CD4-positive, alpha-beta memory T cell (primary cell): ENCODE results near the gene ATL2. TPM values are rescaled to one million over a fixed set of nuclear protein-coding genes. Genes with fewer than 3 reads are reported as not detected.

ENCODE experiments used
- CTCF ChIA-PET: fragments of 350-600 bp; sonication (Branson Sonifier 250); formaldehyde crosslinking; loops from one replicate; lab custom pipeline; 2021; ENCODE audit warnings: inconsistent platforms; ENCODE audit not compliant: partially characterized antibody; lab: Charles Lee
- POLR2A ChIA-PET: fragments of 350-600 bp; sonication (Branson Sonifier 250); formaldehyde crosslinking; loops from one replicate; lab custom pipeline; 2021; ENCODE audit not compliant: partially characterized antibody; lab: Charles Lee
- DNase-seq, 5 donors: peaks; one replicate each; pipeline versions ENCODE4 v3.0.0 to v3.0.0-alpha.2; 2020 to 2022; ENCODE audit warnings: mixed read lengths in 1 of 5
- H3K27ac ChIP-seq: one replicate; pipeline ENCODE4 v1.7.0; 2013; ENCODE audit warnings: low read depth, low read length
- H3K27me3 ChIP-seq: 2 replicates; pipeline ENCODE4 v1.7.0; 2013; ENCODE audit warnings: mild to moderate bottlenecking, low read length, moderate library complexity; ENCODE audit not compliant: insufficient read depth
- H3K36me3 ChIP-seq: 2 replicates; pipeline ENCODE4 v1.7.0; 2013; ENCODE audit warnings: mild to moderate bottlenecking, low read length, moderate library complexity; ENCODE audit not compliant: insufficient read depth
- H3K4me1 ChIP-seq: 2 replicates; pipeline ENCODE4 v1.7.0; 2013; ENCODE audit warnings: mild to moderate bottlenecking, low read length, moderate library complexity; ENCODE audit not compliant: insufficient read depth
- H3K4me3 ChIP-seq, 2 donors: one replicate each; pipeline ENCODE4 v1.7.0; 2013; ENCODE audit warnings: low read length in 2 of 2, mild to moderate bottlenecking in 1 of 2
- H3K9me3 ChIP-seq, 2 donors: one replicate each; pipeline ENCODE4 v1.7.0; 2013; ENCODE audit warnings: low read length in 2 of 2, control low read depth in 1 of 2; ENCODE audit not compliant: control insufficient read depth in 1 of 2
- H3K27ac Mint-ChIP-seq, 7 donors: one replicate each; pipeline ENCODE4 v1.8.0; 2020 to 2021; ENCODE audit warnings: mixed read lengths in 7 of 7, mild to moderate bottlenecking in 6 of 7, inconsistent platforms in 3 of 7, moderate library complexity in 3 of 7
- H3K27me3 Mint-ChIP-seq, 2 donors: one replicate each; pipeline ENCODE4 v1.8.0; 2020 to 2021; ENCODE audit warnings: mixed read lengths in 2 of 2
- H3K36me3 Mint-ChIP-seq, 2 donors: one replicate each; pipeline ENCODE4 v1.8.0; 2020 to 2021; ENCODE audit warnings: mixed read lengths in 2 of 2, inconsistent platforms in 1 of 2, mild to moderate bottlenecking in 1 of 2
- H3K4me1 Mint-ChIP-seq, 4 donors: one replicate each; pipeline ENCODE4 v1.8.0; 2020 to 2021; ENCODE audit warnings: mixed read lengths in 4 of 4, mild to moderate bottlenecking in 1 of 4
- H3K4me3 Mint-ChIP-seq, 8 donors: one replicate each; pipeline ENCODE4 v1.8.0; 2020 to 2021; ENCODE audit warnings: mixed read lengths in 8 of 8, mild to moderate bottlenecking in 7 of 8, moderate library complexity in 6 of 8, inconsistent platforms in 3 of 8
- H3K9me3 Mint-ChIP-seq, 8 donors: one replicate each; pipeline ENCODE4 v1.8.0; 2020 to 2021; ENCODE audit warnings: mixed read lengths in 8 of 8, mild to moderate bottlenecking in 5 of 8, inconsistent platforms in 3 of 8, moderate library complexity in 1 of 8
- intact Hi-C: fragments of 100-400 bp; cut with micrococcal nuclease; formaldehyde crosslinking; loops from one replicate; pipeline ENCODE4 v1.15.1; 2023
- polyA plus RNA-seq, 2 donors: library from polyadenylated mRNA; unstranded; fragments of 300-500 nt; fragmentation: Illumina TruSeq; gene quantifications; one replicate each; pipeline ENCODE4 v1.2.3, GENCODE V29; 2021
- total RNA-seq, 2 experiments: library from RNA; stranded (reverse); gene quantifications; one replicate each; pipeline ENCODE4 v1.2.3, GENCODE V29; 2021

ATL2 gene
- total RNA-seq (10 to 100 TPM; 51.5 to 64.3 TPM), polyA plus RNA-seq (10 to 100 TPM; 13.2 to 21.7 TPM)

GRCh38 chr2:38377050-38377828 lies at the start of gene ATL2:
Gene ATL2, minus strand, starts transcription at chr2:38377273. Its CDS starts 13 bp downstream, at chr2:38377260.
- Mint-ChIP-seq H3K4me3 (peak within 1 kb of the TSS; percentile 93 to 100 (median 96)), H3K9me3 (no peaks in the 10 kb centered on the region), H3K27me3 (no peaks in the 10 kb centered on the region), H3K27ac (peak within 1 kb of the TSS; percentile 90 to 98 (median 97)), H3K4me1 (peaks cover 45 to 81% (median 65%) of the 10 kb centered on the region in 4 donors), H3K36me3 (peaks cover 0 to 10% of the 10 kb centered on the region in 2 donors)
- intact Hi-C loops: loop anchor here (1.0 to 10.0 kb wide), 8 partner anchors 11 to 1412 kb away; partner anchors contain the start of genes PRKD3, SOS1, SRSF7 and STRN
- H3K9me3 ChIP-seq: no peaks in the 10 kb centered on the region
- ChIA-PET CTCF (interaction anchor here (0.8 to 4.3 kb wide), 13 partner anchors 8 to 852 kb away, joined by 3 to 20 read pairs (median 5); no protein-coding TSS in a partner anchor), POLR2A (interaction anchor here (0.5 to 2.9 kb wide), 9 partner anchors 10 to 1410 kb away, joined by 3 to 32 read pairs (median 3); partner anchors contain the start of gene SRSF7)
- peak; percentile 91 to 97 (median 94) for DNase-seq
- H3K36me3 ChIP-seq: no peaks in the 10 kb centered on the region
- H3K27me3 ChIP-seq: no peaks in the 10 kb centered on the region
- peak within 1 kb of the TSS; percentile 67 to 85 for H3K4me3 ChIP-seq
- peaks cover 63% of the 10 kb centered on the region for H3K4me1 ChIP-seq
- peak within 1 kb of the TSS; percentile 89 for H3K27ac ChIP-seq

DNA sequence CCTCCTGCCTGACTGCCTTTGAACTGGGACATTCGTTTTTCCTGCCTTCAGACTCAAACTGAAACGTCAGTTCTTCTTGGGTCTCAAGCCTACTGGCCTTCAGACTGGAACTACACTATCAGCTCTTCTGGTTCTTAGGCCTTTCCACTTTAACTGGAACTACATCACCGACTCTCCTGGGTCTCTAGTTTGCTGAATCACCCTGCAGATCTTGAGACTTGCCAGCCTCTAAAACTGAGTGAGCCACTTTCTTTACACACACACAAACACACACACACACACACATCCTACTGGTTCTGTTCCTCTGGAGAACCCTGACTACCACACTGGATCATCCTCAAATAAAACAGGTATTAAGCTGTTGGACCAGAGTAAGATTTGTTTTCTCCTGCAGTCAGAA lies 46.7 kb upstream of the ATL2 start:
- CTCF ChIA-PET: no interaction called here
- Histone ChIP-seq H3K9me3 (no peaks in the 10 kb centered on the region), H3K4me3 (no peak overlapping the region), H3K4me1 (no peaks in the 10 kb centered on the region), H3K36me3 (no peaks in the 10 kb centered on the region), H3K27ac (no peak overlapping the region), H3K27me3 (no peaks in the 10 kb centered on the region)
- no peak for DNase-seq
- Mint-ChIP-seq H3K4me3 (no peak overlapping the region), H3K27me3 (peaks cover 1 to 13% of the 10 kb centered on the region in 2 donors), H3K4me1 (no peaks in the 10 kb centered on the region), H3K36me3 (no peaks in the 10 kb centered on the region), H3K9me3 (no peaks in the 10 kb centered on the region), H3K27ac (peak overlapping the region in 1 of 7 donors; percentile 5)
- intact Hi-C loops: no loop called here
- POLR2A ChIA-PET: no interaction called here

DNA sequence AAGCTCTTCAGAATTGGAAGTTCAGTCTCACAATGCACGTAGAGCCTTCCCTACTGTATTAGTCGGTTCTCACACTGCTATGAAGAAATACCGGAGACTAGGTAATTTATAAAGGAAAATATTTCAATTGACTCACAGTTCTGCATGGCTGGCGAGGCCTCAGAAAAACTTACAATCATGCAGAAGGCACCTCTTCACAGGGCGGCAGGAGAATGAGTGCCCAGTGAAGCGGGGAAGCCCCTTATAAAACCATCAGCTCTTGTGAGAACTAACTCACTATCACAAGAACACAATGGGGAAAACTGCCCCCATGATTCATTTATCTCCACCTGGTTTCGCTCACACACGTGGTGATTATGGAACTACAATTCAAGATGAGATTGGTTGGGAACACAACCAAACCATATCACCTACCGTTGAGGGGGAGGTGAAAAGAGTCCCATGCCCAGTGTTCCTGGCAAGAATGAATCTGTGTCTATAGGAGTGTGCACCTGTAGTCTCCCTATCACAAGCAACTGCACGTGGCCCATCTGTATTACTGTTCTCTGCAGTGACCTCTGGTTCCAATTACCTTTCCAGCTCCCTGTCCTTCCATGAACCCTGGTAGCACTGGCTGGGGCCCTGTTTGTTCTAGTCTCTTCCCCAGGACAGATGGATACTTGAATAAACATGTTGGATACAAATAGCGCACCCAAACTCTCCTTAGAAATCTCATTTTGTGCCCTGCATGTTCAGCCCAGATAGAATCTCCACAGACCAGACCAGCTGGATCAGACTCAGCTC lies 44.4 kb upstream of the ATL2 start:
- no peaks in the 10 kb centered on the region for H3K4me1 ChIP-seq
- no peak for DNase-seq
- no peaks in the 10 kb centered on the region for H3K36me3 Mint-ChIP-seq
- H3K27ac Mint-ChIP-seq: no peak overlapping the region
- peaks cover 3 to 16% of the 10 kb centered on the region in 2 donors for H3K27me3 Mint-ChIP-seq
- no peaks in the 10 kb centered on the region for H3K9me3 ChIP-seq
- POLR2A ChIA-PET: no interaction called here
- no peak overlapping the region for H3K4me3 Mint-ChIP-seq
- intact Hi-C loops: no loop called here
- no peaks in the 10 kb centered on the region for H3K36me3 ChIP-seq
- H3K27me3 ChIP-seq: no peaks in the 10 kb centered on the region
- no peak overlapping the region for H3K27ac ChIP-seq
- H3K9me3 Mint-ChIP-seq: no peaks in the 10 kb centered on the region
- CTCF ChIA-PET: no interaction called here
- H3K4me1 Mint-ChIP-seq: no peaks in the 10 kb centered on the region
- no peak overlapping the region for H3K4me3 ChIP-seq

DNA sequence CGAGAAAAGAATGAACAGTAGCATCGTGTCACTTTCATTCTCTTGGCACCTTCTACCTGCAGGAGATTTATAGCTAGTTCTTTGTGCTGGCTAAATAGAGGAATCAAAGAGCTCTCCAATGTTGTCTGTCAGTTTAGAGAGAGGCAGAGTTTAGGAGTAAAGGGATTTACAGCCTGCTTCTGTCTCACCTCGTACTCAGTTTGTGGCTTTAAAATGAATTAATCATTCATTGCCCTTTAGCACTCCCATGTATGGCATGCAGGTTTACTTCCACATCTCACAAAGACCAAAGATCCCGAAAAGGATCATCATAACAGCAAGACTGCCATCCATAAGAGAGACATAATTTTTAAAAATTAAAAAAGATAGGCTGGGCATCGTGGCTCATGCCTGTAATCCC lies 42.4 kb upstream of the ATL2 start:
- H3K9me3 ChIP-seq: no peaks in the 10 kb centered on the region
- ChIA-PET CTCF (interaction anchor here (1.0 to 1.1 kb wide), 2 partner anchors 14 to 104 kb away, joined by 3 read pairs; no protein-coding TSS in a partner anchor), POLR2A (no interaction called here)
- peaks cover 0 to 3% (median 1%) of the 10 kb centered on the region in 8 donors for H3K9me3 Mint-ChIP-seq
- intact Hi-C loops: no loop called here
- H3K4me1 ChIP-seq: no peaks in the 10 kb centered on the region
- H3K27me3 ChIP-seq: no peaks in the 10 kb centered on the region
- peaks cover 5 to 10% of the 10 kb centered on the region in 2 donors for H3K27me3 Mint-ChIP-seq
- no peak overlapping the region for H3K4me3 Mint-ChIP-seq
- no peak for DNase-seq
- H3K36me3 ChIP-seq: no peaks in the 10 kb centered on the region
- no peak overlapping the region for H3K27ac ChIP-seq
- no peaks in the 10 kb centered on the region for H3K36me3 Mint-ChIP-seq
- H3K4me1 Mint-ChIP-seq: no peaks in the 10 kb centered on the region
- no peak overlapping the region for H3K27ac Mint-ChIP-seq
- no peak overlapping the region for H3K4me3 ChIP-seq

DNA sequence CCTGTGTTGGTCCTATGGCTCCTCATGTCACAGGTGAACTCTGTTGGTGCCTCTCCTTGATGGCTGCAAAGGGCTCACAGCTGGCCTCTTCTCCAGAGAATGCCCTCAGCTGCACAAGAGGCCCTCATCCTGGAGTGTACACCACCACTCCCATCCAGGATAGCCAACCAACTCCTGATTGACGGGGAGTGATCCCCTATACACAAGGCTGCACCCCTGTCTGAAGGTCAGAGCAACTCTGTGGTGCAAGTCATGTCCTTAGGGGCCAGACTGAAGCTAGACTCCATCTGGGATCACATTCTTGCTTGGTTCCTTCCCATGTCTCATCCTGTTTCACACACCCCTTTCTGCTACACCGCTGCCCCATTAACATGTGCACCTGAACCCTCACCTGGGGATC lies 41.7 kb upstream of the ATL2 start:
- Histone ChIP-seq H3K27me3 (no peaks in the 10 kb centered on the region), H3K4me1 (no peaks in the 10 kb centered on the region), H3K9me3 (no peaks in the 10 kb centered on the region), H3K27ac (no peak overlapping the region), H3K4me3 (no peak overlapping the region), H3K36me3 (no peaks in the 10 kb centered on the region)
- intact Hi-C loops: no loop called here
- H3K4me1 Mint-ChIP-seq: no peaks in the 10 kb centered on the region
- no peaks in the 10 kb centered on the region for H3K36me3 Mint-ChIP-seq
- H3K9me3 Mint-ChIP-seq: peaks cover 0 to 6% (median 4%) of the 10 kb centered on the region in 8 donors
- H3K27me3 Mint-ChIP-seq: peaks cover 3 to 10% of the 10 kb centered on the region in 2 donors
- no peak overlapping the region for H3K27ac Mint-ChIP-seq
- ChIA-PET CTCF (interaction anchor here (1.0 to 1.5 kb wide), 3 partner anchors 13 to 103 kb away, joined by 3 to 5 read pairs (median 3); no protein-coding TSS in a partner anchor), POLR2A (no interaction called here)
- H3K4me3 Mint-ChIP-seq: no peak overlapping the region
- DNase-seq: no peak

- Histone ChIP-seq H3K27me3 (no peaks in the 10 kb centered on the region), H3K36me3 (no peaks in the 10 kb centered on the region), H3K27ac (no peak overlapping the region), H3K4me1 (no peaks in the 10 kb centered on the region), H3K4me3 (no peak overlapping the region), H3K9me3 (no peaks in the 10 kb centered on the region)
- DNase-seq: no peak
- H3K27ac Mint-ChIP-seq: no peak overlapping the region
- no peaks in the 10 kb centered on the region for H3K36me3 Mint-ChIP-seq
- CTCF ChIA-PET: interaction anchor here (1.5 to 1.7 kb wide), 2 partner anchors 12 to 90 kb away, joined by 5 read pairs; no protein-coding TSS in a partner anchor
- H3K9me3 Mint-ChIP-seq: peaks cover 0 to 10% (median 6%) of the 10 kb centered on the region in 8 donors
- peaks cover 3 to 10% of the 10 kb centered on the region in 2 donors for H3K27me3 Mint-ChIP-seq
- intact Hi-C loops: no loop called here
- POLR2A ChIA-PET: no interaction called here
- no peaks in the 10 kb centered on the region for H3K4me1 Mint-ChIP-seq
- no peak overlapping the region for H3K4me3 Mint-ChIP-seq
Observed at GRCh38 chr2:38417745-38418689, 40.9 kb upstream of the ATL2 start.
